ENCODE data around the gene GPSM1.

GRCh38 chr9:136372006-136372405 lies 44.7 kb downstream of the GPSM1 start:
- TF ChIP-seq POLR2A (IDR thresholded peaks at IDR 0.05), result no peak
- TF ChIP-seq CTCF (IDR thresholded peaks at IDR 0.05 in 4 of 5, conservative IDR thresholded peaks at IDR 0.05 in 1 of 5), result no peak
